Common myeloid progenitor, CD34-positive (primary cell): ENCODE measurements around the gene FRMD4B.
A peak's percentile ranks its signal among the peaks of the same experiment; 100 is the strongest.
"Not testable (repeated sequence)": the region's sequence is repeated elsewhere in the genome, so short reads cannot be mapped to it uniquely, and the experiment has no call there.

Source experiments
- CTCF ChIA-PET: fragments of 350-600 bp; sonication (Branson Sonifier 250); formaldehyde crosslinking; loops from one replicate; lab custom pipeline; 2021; ENCODE audit warnings: antibody characterized with exemption; lab: Charles Lee
- POLR2A ChIA-PET: fragments of 350-600 bp; sonication (Branson Sonifier 250); formaldehyde crosslinking; loops from one replicate; lab custom pipeline; 2021; ENCODE audit warnings: antibody characterized with exemption; lab: Charles Lee
- DNase-seq, 3 donors: peaks; one replicate each; pipeline versions ENCODE4 v3.0.0 to v3.0.0-alpha.2; 2013
- H3K27ac ChIP-seq, 2 experiments: 1 replicate in 1 of 2; 2 replicates in 1 of 2; pipeline ENCODE4 v1.7.0; 2013; ENCODE audit warnings: inconsistent platforms in 2 of 2, low read length in 2 of 2, mild to moderate bottlenecking in 2 of 2, low read depth in 1 of 2, moderate library complexity in 1 of 2; ENCODE audit not compliant: severe bottlenecking in 2 of 2, insufficient read depth in 1 of 2, poor library complexity in 1 of 2
- H3K27me3 ChIP-seq, 5 experiments: replicated peaks in 2 of 5; 1 replicate in 3 of 5; 2 replicates in 2 of 5; pipeline versions ENCODE4 v1.6.1 to v1.7.0; 2013; ENCODE audit warnings: low read length in 4 of 5, mild to moderate bottlenecking in 2 of 5, moderate library complexity in 2 of 5, inconsistent platforms in 1 of 5; ENCODE audit not compliant: insufficient read depth in 5 of 5, control insufficient read depth in 4 of 5
- H3K36me3 ChIP-seq, 4 experiments: 1 replicate in 2 of 4; 2 replicates in 2 of 4; pipeline versions ENCODE4 v1.6.1 to v1.7.0; 2013; ENCODE audit warnings: low read length in 3 of 4, control low read depth in 1 of 4, mild to moderate bottlenecking in 1 of 4; ENCODE audit not compliant: control insufficient read depth in 4 of 4, insufficient read depth in 4 of 4
- H3K4me1 ChIP-seq, 4 experiments: 1 replicate in 3 of 4; 2 replicates in 1 of 4; pipeline versions ENCODE4 v1.6.1 to v1.7.1; 2013; ENCODE audit warnings: low read length in 3 of 4, mild to moderate bottlenecking in 3 of 4, control low read depth in 1 of 4, inconsistent platforms in 1 of 4, moderate library complexity in 1 of 4; ENCODE audit not compliant: control insufficient read depth in 4 of 4, insufficient read depth in 4 of 4; ENCODE audit errors: control extremely low read depth in 1 of 4
- H3K4me3 ChIP-seq, 7 experiments: 1 replicate in 4 of 7; 2 replicates in 3 of 7; pipeline versions ENCODE4 v1.5.1 to v1.7.0; 2013; ENCODE audit warnings: mild to moderate bottlenecking in 7 of 7, low read length in 6 of 7, moderate library complexity in 6 of 7, inconsistent platforms in 2 of 7, low read depth in 2 of 7, control low read depth in 1 of 7; ENCODE audit not compliant: insufficient read depth in 4 of 7, control insufficient read depth in 1 of 7; ENCODE audit errors: extremely low read depth in 1 of 7
- H3K9me3 ChIP-seq, 5 experiments: 1 replicate in 4 of 5; 2 replicates in 1 of 5; pipeline versions ENCODE4 v1.6.1 to v1.7.1; 2013; ENCODE audit warnings: low read length in 4 of 5, mild to moderate bottlenecking in 2 of 5, inconsistent platforms in 1 of 5, low read depth in 1 of 5, moderate library complexity in 1 of 5; ENCODE audit not compliant: control insufficient read depth in 4 of 5, insufficient read depth in 2 of 5; ENCODE audit errors: control extremely low read depth in 1 of 5
- WGBS: methylation state at CpG from one replicate; pipeline ENCODE4 v1.1.5; 2013; ENCODE audit not compliant: insufficient coverage; 5-methylcytosine and 5-hydroxymethylcytosine counted together

FRMD4B gene

DNA sequence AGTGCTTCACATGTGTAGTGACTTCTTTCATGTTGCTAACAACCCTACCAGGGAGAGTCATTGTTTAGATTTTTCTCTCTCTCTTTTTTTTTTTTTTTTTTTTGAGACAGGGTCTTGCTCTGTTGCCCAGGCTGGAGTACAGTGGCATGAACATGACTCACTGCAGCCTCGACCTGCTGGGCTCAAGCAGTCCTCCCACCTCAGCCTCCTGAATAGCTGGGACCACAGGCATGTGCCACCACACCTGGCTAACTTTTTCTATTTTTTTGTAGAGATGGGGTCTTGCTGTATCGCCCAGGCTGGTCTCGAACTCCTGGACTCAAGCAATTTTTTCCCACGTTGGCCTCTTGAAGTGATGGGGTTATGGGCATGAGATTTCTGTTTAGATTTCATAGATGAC lies 63.4 kb downstream of the FRMD4B start:
- H3K27me3 ChIP-seq, POLR2A ChIA-PET, H3K36me3 ChIP-seq, DNase-seq, H3K9me3 ChIP-seq, H3K4me3 ChIP-seq, H3K27ac ChIP-seq: not testable (repeated sequence)
- WGBS = 100% methylated on average over 4 of the region's 4 CpGs
- H3K4me1 ChIP-seq = peaks cover 23 to 59% (median 47%) of the 10 kb centered on the region in 4 experiments
- CTCF ChIA-PET = interaction anchor here (0.8 to 15.0 kb wide), 14 partner anchors 9 to 349 kb away, joined by 3 to 143 read pairs (median 10); partner anchors contain the start of gene FRMD4B

DNA sequence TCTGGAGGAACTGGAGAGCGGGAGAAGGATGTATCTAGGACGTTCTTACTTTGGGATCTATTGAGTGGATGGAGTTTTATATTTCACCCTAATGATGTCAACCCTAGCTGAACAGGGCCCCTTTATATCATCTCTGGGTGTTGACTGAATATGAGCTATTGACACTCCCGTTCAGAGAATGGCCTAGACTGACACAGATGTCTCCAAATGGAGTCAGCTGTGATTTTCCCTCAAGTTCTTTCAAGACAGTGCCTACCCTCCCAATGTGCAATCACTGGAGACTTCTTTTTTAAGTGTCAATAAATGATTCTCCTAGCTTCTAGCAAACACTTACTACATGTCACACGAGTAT lies 63.8 kb downstream of the FRMD4B start:
- Histone ChIP-seq H3K27ac (no peak overlapping the region), H3K9me3 (no peaks in the 10 kb centered on the region), H3K4me3 (no peak overlapping the region), H3K27me3 (no peaks in the 10 kb centered on the region), H3K36me3 (peaks cover 0 to 6% (median 3%) of the 10 kb centered on the region in 4 experiments), H3K4me1 (peaks cover 20 to 55% (median 44%) of the 10 kb centered on the region in 4 experiments)
- POLR2A ChIA-PET = no interaction called here
- CTCF ChIA-PET = interaction anchor here (0.8 to 15.0 kb wide), 14 partner anchors 9 to 349 kb away, joined by 3 to 143 read pairs (median 9); partner anchors contain the start of gene FRMD4B
- no peak for DNase-seq
- WGBS = 100% methylated on average over 3 of the region's 4 CpGs

DNA sequence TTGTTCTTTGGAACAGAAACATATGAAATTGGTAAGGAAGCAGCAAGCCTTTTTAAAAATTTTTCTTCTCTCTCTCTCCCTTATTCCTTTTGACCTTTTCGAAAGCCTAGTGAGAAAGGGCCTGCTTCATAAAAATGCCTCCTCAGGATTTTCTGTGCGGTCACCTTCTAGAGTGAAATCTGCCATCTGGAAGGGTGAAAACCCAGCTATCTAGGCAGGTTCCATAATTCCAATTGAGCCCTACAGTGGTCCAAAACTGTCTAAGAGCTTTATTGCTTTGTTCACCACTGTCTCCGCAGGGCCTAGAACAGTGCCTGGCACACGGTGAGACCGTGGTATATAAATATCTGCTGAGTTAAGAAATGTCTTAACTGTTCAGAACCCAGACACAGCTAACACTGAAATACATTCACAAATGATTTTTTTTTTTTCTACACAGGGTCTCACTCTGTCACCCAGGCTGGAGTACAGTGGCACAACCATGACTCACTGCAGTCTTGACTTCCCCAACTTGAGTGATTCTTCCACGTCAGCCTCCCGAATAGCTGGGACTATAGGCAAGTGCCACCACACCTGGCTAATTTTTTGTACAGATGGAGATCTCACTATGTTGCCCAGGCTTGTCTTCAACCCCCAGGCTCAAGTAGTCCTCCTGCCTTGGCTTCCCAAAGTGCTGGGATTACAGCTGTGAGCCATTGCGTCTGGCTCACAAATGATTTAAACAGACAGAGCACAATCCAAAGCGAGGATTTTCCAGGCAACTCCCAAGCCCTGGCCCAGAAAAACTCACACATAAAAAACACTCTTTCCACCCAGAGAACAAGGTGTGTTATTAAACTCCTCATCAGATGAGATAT lies 64.4 kb downstream of the FRMD4B start:
- no peaks in the 10 kb centered on the region for H3K9me3 ChIP-seq
- H3K27ac ChIP-seq = peak overlapping the region in 1 of 2 experiments; percentile 60
- 98% methylated on average over 6 of the region's 9 CpGs for WGBS
- peak overlapping the region in 1 of 7 experiments; percentile 2 for H3K4me3 ChIP-seq
- ChIA-PET CTCF (interaction anchor here (0.8 to 15.0 kb wide), 14 partner anchors 10 to 350 kb away, joined by 3 to 143 read pairs (median 9); partner anchors contain the start of gene FRMD4B), POLR2A (no interaction called here)
- no peaks in the 10 kb centered on the region for H3K27me3 ChIP-seq
- peaks cover 0 to 6% (median 3%) of the 10 kb centered on the region in 4 experiments for H3K36me3 ChIP-seq
- DNase-seq = peak in 2 of 3 donors; percentile 35 to 54
- H3K4me1 ChIP-seq = peaks cover 17 to 49% (median 39%) of the 10 kb centered on the region in 4 experiments

DNA sequence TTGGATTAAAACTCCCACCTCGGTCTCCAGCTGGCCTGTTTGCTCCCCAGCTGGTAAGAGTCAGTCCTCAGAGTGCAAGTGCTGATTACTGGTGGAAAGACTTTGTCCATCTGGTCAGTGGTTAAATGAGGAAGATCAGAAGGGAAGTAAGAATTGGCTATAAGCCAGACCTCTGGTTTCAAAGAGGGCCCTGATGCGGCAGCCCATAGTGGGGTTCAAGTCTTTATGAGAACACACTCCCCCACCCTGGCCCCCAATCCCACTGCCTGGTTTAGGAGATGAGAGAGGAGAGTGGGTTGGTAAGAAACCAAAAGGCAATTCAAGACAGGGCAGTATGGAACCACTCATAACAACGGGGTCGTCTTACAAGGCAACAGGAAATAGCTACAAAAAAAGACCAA lies 65.0 kb downstream of the FRMD4B start:
- POLR2A ChIA-PET = no interaction called here
- H3K27ac ChIP-seq = peak overlapping the region in 1 of 2 experiments; percentile 60
- no peaks in the 10 kb centered on the region for H3K27me3 ChIP-seq
- peaks cover 12 to 43% (median 33%) of the 10 kb centered on the region in 4 experiments for H3K4me1 ChIP-seq
- peaks cover 0 to 6% (median 3%) of the 10 kb centered on the region in 4 experiments for H3K36me3 ChIP-seq
- CTCF ChIA-PET = interaction anchor here (1.3 to 15.0 kb wide), 8 partner anchors 10 to 350 kb away, joined by 4 to 143 read pairs (median 42); partner anchors contain the start of gene FRMD4B
- peak overlapping the region in 2 of 7 experiments; percentile 2 to 12 for H3K4me3 ChIP-seq
- no CpG with 5 or more reads among the region's 4 CpGs for WGBS
- H3K9me3 ChIP-seq = no peaks in the 10 kb centered on the region
- peak in 2 of 3 donors; percentile 81 to 83 for DNase-seq

DNA sequence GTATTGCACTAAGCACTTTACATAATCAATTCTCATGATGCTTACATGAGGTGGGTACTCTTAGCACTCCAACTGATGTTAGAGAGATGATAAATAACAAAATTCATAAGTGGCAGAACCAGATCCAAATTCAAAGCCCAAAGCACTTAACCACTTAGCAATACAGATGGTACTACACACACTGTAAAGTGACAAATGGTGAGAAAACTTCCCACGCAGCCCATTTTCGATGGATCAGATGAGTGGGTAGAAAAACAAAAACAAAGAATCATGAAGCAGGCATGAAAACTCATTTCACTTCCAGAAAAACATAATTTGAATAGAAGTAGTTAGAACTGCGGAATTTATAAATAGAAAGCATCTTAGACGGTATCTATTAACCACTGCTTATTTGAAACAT lies 66.2 kb downstream of the FRMD4B start:
- Histone ChIP-seq H3K27me3 (no peaks in the 10 kb centered on the region), H3K27ac (no peak overlapping the region), H3K36me3 (peaks cover 0 to 6% (median 3%) of the 10 kb centered on the region in 4 experiments), H3K4me1 (peaks cover 8 to 30% (median 21%) of the 10 kb centered on the region in 4 experiments), H3K4me3 (no peak overlapping the region), H3K9me3 (no peaks in the 10 kb centered on the region)
- no peak for DNase-seq
- 100% methylated on average over 2 of the region's 4 CpGs for WGBS
- POLR2A ChIA-PET = no interaction called here
- CTCF ChIA-PET = interaction anchor here (1.2 to 15.0 kb wide), 6 partner anchors 8 to 108 kb away, joined by 3 to 143 read pairs (median 42); partner anchors contain the start of gene FRMD4B

DNA sequence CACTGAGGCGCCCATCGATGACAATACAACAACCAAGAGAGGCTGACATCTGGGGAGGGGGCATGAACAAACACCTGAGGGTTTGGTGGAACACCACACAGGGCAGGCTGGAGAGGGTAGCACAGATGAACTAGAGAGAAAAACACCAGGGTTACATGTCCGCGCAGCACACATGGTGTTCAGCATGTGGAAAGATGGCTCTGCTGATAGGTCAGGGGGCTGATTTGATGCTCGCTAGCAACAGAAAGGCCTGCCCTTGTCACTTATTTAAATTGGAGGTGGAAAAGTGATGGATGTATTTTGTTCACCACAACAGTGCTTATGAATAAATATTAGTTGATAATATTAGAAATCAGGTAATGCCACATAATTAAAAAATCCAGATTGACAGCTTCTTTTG lies 67.5 kb downstream of the FRMD4B start:
- Histone ChIP-seq H3K4me3 (no peak overlapping the region), H3K27ac (no peak overlapping the region), H3K27me3 (no peaks in the 10 kb centered on the region), H3K4me1 (peaks cover 3 to 19% (median 11%) of the 10 kb centered on the region in 4 experiments), H3K36me3 (peaks cover 0 to 6% (median 3%) of the 10 kb centered on the region in 4 experiments), H3K9me3 (no peaks in the 10 kb centered on the region)
- ChIA-PET POLR2A (no interaction called here), CTCF (interaction anchor here (0.9 to 15.0 kb wide), 5 partner anchors 12 to 197 kb away, joined by 3 to 143 read pairs (median 48); partner anchors contain the start of gene FRMD4B)
- DNase-seq = no peak
- 90% methylated on average over 4 of the region's 5 CpGs for WGBS
